HG03460 (cell line): ENCODE data around the gene RNF217.

ENCODE experiments used
- ATAC-seq: cut with Tn5 transposase; IDR thresholded peaks from one replicate; pipeline ENCODE4 v1.9.1; 2021; ENCODE audit not compliant: unreplicated experiment

The RNF217 gene

GRCh38 chr6:124987999-124988591 lies 25.9 kb downstream of the RNF217 start:
- no peak for ATAC-seq

- ATAC-seq: no peak
Measured at GRCh38 chr6:124989136-124989983, 27.1 kb downstream of the RNF217 start.

GRCh38 chr6:124990988-124991387 lies 28.8 kb downstream of the RNF217 start:
- no peak for ATAC-seq

DNA sequence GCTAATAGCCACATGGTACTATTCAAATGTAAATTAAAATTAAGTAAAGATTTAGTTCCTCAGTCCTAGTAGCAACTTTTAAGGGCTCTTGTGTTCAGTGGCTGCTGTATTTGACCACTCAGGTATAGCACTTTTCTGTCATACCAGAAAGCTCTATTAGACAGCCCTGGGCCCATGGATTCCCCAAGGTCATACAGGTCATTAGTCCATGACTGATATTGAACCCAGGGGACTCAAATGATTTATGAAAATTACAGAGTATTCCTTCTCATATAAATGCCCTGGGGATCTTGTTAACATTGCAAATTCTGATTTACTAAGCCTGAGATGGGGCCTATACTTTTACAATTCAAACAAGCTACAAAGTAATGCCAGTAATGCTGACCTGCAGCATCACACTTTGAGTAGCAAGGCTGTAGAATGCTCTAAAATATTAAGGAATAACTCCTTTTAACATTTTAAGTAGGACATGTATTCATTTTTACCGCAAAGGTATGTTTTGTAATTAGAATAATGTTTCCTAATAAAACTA lies 29.6 kb downstream of the RNF217 start:
- ATAC-seq: no peak

DNA sequence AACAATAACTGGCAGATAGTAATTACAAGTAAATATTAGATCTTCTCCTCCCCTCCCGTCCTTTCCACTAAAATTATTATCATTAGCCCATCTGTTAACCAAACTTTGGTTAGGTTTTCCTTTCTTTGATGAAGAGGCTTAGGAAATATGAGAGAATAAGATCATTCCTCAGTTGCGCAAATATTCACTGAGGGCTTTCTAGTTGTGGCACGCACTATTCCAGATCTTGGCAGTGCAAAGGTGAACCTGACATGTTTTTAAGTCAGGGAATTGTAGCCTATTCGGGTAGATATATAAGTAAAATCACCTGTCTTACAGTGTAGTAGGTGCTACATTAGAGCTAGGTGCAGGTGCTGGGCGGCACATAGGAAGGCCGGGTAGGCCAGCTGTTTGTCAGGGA lies 31.1 kb downstream of the RNF217 start:
- ATAC-seq: no peak

DNA sequence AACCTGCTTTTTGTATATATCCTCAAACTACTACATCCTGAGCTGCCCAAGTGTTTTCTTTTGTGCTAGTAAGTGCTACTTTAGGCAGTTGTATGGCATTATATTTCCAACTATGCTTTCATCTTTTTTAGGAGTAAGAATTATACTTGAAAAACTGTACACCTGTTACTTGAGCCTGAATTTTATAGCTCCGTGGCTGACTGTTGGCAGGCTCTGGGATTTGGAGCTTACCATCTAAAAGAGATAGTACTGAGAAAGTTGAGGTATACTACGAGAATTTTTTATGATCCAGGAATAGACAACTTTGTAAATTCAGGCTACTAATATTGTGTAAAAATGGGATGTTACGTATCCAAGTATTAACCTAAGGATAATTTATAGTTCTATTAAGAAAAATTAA lies 32.4 kb downstream of the RNF217 start:
- ATAC-seq: no peak

- no peak for ATAC-seq
Measured at GRCh38 chr6:124995131-124995530, 32.9 kb downstream of the RNF217 start.

- ATAC-seq: no peak
Measured at GRCh38 chr6:124995645-124996325, 33.5 kb downstream of the RNF217 start.

DNA sequence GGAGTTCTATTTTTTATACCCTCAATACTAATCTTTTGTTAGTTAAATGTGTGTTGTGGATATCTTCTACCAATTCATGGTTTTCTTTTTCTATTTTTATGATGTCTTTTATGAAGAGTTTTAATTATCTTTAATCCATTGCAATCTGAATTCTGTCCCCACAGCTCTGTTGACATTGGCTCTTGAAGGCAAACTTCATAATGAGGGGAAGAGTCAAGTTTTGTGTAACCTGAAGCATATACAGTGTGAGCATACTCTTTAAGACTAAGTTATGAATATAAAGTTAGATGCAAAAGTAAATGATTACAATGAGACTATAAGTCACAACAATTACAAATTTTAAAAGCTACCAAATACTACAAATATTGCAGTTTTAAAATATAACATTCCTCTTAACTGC lies 34.2 kb downstream of the RNF217 start:
- no peak for ATAC-seq

DNA sequence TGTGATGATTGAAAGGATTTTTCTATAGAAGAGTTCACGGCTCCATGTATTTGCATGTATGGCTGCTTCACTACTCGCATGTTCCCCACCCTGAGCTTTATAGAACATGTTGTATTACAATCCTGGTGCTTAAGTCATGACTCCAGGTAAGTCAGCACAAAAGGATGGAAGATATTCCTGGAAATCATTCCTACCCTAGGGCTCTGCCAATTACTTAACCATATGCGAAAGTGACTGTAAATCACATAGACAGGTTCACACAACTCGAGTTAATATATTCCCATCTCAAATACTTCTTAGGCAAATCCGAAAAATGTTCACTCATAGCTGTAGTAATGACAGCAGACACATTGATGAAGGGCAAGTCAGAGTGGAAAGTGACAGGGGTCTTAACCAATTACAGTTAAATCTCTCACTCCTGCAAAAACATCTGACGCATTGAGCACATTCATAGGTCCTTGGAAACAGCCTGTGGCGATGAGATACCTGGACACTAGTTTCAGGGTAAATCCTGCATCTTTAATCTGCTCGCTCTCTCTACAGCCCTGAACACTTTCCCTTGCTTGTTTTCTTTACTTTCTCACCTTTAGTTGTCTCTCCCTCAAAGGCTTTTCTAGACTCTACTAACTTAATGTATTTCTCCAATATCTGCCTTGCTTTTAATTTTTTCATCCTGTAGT lies 35.1 kb downstream of the RNF217 start:
- ATAC-seq: no peak

- ATAC-seq: no peak
Measured at GRCh38 chr6:124999105-124999764, 37.0 kb downstream of the RNF217 start.

DNA sequence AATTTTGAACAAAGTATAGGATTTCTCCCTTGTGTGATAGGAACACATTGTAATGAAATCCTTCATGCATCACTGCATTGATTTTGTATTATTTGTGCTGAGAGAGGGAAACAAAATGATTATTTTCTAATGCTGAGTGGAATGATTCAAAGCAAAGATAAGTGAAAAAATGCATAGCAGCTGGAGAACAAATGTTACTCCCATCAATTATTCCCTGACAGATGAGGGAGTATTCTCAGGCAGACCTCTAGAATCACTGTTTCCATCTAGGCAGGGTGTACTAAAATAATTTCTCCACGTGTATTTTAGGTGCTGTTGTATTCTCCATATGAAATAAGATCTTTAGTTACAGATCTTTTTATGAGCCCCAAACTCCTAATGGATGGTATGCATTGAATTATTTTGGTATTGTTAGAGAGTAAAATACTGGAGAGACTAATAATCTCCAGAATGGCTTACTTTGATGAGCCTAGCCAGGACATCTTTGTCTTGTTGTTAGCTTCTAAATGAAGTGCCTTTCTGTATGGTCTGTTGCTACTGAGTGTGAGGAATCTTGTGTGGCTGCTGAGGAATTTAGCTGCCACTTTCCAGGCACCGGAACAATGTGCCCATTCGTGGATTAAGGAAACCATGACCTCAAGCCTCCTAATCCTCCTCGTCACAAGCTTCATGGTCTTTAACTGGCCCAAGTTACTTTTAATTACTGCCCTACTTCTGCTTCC lies 39.6 kb downstream of the RNF217 start:
- ATAC-seq: no peak

- ATAC-seq: no peak
Measured at GRCh38 chr6:125002406-125002741, 40.1 kb downstream of the RNF217 start.

- no peak for ATAC-seq
Measured at GRCh38 chr6:125003070-125003469, 40.8 kb downstream of the RNF217 start.

DNA sequence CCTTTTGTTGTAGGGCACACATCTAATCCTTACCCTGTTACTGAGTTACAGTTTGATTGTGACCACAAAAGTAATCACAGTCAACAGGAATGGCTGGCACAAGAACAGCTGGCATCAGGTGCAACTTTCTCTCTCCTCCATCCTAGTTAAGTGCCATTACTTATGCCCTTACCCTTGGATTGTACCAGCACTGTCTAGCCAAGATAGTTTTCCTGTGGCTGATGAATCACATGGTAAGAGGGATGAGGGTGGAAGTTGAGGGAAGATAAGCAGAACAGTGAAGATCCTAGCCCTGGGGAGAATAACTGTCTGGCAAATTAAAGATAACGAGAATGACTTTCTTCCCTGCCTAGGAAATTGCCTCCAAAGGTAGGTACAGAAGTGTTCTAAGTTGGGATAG lies 42.0 kb downstream of the RNF217 start:
- ATAC-seq: no peak

DNA sequence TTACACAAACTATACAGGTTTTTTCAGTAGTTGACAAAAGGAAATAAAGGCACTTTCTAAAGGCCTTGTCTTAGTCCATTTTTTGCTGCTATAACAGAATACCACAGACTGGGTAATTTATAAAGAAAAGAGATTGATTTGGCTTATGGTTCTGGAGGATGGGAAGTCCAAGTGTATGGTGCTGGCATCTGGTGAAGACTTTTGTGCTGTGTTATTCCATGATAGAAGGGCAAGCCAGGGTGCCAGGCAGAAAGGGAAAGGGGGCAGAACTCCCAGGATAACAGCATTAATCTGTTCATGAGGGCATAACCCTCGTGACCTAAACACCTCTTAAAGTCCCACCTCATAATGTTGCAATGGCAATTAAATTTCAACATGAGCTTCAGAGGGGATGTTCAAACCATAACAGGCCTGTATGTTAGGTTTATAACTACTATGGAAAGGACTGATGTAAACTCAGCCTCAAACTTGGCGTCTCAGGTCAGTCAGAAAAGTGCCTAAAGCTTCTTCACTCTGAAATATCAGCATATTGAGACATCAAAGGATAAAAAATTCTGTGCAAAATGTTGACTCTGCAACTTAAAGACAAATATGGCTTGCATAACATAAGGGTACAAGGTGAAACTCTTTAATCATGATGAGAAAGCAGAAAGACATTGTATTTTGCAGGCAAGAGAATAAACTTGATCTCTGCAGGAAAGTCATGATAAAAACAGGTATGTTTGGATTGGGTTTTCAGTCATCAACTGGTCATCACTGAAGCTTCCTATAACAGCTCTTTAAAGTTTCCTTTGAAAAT lies 42.8 kb downstream of the RNF217 start:
- ATAC-seq: no peak

DNA sequence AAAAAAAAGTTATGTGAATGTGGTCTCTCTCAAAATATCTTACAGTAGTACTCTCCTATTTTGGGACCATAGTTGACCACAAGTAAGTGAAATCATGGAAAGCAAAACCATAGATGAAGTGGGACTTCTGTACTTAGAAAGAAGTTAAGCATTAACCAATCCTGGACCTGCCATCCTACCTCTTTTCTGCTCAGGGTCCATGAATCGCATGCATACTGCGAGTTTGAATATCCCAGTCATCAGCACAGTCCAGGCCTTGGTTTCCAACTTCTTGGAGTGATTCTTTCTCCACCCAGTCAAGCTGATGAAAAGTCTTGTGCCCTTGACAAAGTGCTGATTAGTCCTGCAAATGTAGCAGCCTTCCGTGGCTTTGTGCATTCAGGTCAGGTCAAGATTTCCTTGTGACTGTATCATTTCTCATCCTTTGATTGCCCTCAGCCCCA lies 46.0 kb downstream of the RNF217 start:
- ATAC-seq: no peak

DNA sequence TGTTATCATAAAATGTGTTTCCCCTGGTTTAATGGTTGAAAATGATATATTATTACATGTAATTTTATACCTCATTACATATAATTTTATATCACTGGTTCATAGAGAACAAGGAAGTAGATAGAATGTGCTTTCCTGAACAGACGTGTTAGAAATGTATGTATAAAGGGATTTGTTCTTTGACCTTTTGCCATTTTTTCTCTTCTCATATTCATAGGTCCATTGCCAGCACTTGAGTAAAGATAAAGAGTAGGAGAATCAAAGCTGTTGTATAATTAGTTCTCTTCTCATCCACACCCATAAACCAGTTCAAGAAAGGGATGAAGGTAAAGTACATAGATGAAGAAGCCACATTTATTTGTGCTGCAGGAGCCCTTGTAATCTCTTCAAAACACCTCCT lies 46.7 kb downstream of the RNF217 start:
- no peak for ATAC-seq

DNA sequence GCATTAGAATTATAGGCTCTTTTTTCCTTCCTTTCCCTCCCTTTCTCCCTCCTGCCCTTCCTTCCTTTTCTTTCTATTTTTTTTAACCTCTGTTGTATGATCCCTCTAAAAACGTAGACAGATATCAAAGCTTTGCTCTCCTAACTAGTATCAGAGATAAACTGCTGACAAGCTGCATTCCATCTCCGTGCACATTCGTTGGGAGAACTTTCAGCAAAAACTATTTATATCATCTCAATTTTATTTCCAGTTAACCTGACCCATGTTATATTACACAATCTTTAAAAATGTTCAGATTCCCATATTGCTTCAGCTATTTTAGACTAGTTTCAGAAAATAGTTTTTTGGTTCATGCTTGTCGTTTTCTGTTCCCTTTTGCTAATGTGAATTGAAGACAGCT lies 47.3 kb downstream of the RNF217 start:
- no peak for ATAC-seq
